HG03469 (cell line): ENCODE measurements around the gene GRK5.

ENCODE experiments used
- ATAC-seq: cut with Tn5 transposase; IDR thresholded peaks from one replicate; pipeline ENCODE4 v1.9.1; 2021; ENCODE audit warnings: mild to moderate bottlenecking, moderate library complexity, moderate number of reproducible peaks; ENCODE audit not compliant: unreplicated experiment

Gene GRK5

DNA sequence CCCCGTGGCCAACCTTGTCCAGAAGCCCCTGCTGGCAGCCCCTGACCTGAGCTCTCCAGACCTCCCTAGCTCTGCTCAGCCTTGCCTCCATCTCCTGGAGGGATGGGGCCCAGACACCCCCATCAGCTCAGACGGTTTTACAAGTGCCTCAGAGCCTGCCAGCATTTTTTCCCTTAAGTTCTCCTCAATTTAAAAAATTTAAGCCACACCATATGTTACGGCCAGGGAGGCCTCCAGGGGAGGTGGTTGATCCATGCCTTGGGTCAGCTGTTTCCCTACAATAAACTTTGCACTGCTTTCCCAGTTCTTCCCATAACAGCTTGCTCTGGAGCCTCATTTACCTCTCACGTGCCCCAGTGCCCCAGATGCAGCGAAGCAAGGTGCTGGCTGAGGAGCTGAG is 191.6 kb downstream of the GRK5 start:
- ATAC-seq: no peak

DNA sequence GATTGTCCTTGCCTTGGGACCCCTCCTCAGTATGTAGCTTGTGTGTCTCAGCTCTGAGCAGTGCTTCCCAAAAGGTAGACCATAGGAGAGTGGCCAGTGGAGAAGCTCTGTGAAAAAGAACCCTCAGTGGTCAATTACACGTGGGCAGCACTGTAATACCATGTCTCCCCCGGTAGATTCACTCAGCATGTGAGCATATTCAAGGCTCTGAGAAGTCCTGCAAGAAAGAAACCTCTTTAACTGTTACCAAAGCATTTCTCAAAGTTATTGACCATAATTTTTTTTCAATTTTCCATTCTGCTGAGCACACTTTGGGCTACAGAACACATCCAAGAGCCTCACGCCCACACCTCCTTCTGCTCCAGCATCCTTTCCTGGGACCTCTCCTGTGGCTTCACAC is 192.1 kb downstream of the GRK5 start:
- ATAC-seq: no peak

DNA sequence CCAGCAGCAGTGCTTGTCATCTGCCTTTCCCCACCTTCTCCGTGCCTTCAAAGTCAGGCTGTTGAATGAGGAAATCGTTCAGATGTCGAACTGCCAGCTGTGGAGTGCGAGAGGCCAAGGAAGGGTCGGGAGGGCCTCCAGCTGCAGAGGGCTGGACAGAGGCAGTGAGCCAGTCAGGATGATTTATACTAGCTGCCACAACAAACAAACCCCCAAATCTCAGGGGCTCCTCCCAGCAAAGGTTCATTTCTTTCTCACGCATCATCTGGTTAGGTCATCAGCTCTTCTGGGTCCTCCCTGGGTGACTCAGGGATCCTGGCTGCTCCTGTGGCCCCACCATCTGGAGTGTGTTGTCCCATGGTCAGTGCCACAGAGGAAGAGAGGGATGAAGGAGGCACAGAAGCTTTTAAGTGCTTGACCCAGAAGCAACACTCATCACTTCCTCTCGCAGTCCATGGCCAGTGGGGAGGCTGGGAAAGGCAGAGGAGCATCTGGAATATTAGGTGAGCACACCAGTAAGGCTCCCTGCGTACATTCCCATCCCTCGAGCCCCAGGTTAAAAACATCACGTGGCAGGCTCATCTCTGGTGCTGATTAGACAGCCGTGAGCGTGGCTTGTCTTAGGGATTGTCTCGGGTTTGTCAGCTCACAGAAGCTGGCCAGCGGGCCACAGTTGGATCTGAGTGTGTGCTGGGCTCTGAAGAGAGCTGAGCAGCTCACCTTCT is 194.5 kb downstream of the GRK5 start:
- ATAC-seq: no peak

DNA sequence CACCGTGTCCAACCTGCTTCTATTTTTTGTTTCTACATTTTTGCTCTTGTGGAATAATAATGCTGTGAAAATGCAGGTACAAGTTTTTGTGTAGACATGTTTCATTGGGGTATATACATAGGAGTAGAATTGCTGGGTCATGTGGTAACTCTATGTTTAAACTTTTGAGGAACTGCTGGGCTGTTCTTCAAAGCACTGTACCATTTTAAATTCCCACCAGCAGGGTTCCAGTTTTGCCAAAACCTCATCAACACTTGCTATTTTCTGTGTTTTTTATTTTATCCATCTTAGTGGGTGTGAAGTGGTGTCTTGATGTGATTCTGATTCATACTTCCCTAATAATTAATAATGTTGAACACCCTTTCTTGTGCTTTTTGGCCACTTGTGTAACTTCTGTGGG is 196.6 kb downstream of the GRK5 start:
- no peak for ATAC-seq

DNA sequence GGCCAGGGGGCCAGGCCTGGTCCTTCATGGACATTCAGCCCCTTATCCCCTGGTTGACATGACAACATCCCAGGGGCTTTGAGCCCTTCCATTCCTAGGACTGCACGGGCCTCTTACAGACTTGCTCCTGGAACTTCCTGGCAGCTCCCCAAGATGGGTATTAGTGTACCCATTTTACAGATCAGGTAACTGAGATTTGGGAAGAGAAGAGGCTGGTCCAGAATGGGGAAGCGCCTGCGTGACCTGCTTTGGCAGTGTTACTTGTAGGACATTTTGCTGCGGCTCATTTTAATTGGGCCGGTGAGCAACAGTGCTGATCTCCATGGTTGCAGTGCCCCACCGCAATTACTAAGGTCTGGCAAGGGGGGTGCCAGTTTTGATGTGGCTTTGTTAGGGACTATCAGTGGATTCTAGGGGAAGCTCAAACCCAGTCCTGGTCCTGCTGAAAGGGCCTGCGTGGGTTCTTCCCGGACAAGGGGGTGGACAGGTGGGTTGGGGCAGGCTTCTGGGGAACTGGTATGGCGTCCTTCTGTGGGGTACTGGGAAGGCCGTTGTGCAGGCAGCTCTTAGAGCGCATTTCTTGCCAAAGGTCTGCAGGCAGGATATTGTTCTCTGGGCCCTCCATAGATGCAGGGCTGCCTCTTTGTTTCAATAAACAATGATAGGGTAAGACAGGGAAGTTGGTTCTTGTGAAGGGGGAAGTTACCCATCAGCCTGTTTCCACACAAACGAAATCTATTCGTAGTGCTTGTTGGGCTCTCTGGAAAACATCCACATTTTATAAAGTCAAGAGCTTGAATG is 197.5 kb downstream of the GRK5 start:
- no peak for ATAC-seq

DNA sequence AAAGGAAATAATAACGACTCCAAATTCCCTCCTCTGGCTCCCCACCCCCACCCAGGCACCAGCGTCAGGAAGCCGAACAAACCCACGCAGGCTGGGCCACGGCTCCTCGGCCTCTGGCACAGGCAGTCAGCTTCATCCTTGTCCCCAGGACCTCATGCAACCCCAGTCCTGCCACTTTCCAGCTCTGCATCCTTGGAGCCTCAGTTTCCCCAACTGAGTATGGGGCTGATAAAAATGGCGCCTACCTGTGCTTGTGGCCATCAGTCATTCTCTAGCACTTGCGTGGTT is 198.1 kb downstream of the GRK5 start:
- ATAC-seq: no peak

DNA sequence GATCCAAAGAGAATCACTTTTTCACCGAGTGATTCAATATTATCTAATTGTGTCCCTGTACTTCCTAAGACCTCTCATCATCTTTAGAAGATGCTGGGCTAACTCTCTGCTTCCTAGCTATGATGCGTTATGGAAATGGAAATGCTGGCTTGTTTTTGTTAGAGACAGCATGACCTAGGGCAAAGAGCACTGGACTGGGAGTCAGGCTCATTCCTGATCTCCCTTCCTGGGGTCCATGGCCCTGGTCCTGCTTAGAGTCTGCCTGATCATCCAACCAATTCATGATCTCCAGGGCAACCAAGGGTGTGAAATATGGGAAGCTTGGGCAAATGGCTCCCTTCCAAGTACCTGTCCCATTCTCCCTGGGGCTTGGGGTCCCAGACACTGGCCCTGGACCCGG is 198.8 kb downstream of the GRK5 start:
- ATAC-seq: no peak

DNA sequence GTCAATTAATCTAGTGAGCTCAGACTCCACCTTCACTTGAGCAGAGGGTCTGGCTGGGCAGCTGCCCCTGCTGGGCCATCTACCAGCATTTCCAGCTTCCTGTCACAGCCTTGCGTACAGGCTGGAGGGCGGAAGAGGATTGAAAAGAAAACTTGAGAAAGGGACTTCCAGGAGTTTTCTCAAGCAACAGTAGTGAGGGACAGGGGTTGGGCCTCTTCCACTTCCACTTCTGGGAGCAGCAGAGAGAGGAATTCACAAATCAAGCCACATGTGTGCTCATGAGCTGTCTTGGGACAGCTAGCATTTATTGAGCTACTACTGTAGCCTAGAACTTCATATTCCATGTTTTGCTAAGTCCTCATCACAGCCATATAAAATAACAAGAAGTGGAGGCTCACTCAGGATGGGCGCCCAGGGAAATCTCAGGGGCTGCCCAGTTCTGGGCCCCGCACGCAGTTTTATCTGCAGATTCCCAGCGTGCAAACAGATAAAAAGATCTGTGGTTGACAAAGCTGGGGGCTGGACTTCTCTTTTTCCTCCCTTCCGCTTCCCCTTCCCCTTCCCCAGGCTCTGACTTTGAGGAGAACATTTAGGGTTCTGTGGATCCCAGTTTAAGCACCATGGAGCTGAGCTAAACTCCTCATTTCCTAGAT is 199.4 kb downstream of the GRK5 start:
- ATAC-seq: no peak

DNA sequence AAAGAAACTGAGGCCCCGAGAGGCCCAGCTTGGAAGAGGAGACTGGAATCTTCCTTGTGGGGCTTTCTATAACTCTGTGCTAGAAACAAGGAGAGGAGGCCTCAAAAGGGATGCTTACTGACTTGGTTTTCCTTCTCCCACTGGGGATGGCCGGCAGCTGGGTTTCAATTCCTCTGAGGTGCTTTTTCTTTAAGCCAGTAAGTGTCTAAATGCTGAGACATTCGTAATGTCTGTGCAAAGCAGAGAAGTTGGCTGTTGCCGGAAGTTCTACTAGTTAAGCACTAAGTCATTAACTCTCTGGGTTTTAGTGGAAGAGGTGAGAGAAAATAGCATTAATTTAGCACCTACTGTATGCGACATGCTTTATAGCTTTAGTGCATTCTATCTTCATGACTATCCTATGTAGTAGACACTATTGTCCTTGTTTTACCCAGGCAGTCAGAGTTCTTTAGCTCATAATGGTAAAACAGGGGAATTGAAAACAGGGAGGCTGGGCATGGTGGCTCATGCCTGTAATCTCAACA is 199.9 kb downstream of the GRK5 start:
- ATAC-seq: no peak

DNA sequence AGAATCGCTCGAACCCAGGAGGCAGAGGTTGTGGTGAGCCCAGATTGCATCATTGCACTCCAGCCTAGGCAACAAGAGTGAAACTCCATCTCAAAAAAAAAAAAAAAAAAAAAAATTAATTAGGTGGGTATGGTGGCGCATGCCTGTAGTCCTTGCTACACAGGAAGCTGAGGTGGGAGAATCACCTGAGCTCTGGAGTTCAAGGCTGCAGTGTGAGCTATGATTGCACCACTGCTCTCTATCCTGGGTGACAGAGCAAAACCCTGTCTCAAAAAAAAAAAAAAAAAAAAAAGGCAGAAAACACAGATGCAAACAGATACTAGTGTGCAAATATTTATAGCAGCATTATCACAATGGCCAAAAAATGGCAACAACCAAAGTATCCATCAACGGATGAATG is 200.7 kb downstream of the GRK5 start:
- ATAC-seq: no peak

DNA sequence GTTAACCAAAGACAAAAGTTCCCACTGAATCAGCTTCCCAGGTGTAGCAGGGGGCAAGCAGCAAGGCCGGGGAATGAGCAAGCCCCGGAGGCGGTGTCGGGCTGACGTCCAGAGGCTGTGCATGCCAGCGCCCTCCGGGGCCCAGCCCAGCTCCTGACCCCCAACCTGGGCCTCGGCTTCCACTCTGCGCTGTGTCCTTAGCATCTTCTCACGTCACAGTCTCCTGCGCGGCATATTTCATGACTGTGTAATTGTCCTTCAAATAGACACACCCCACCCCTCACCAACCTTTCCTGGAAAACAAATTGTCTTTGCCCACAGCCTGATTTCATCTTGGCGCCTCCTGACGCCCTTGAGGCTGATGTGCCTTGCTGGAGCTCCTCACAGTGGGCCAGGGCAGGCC is 201.6 kb downstream of the GRK5 start:
- ATAC-seq: no peak

DNA sequence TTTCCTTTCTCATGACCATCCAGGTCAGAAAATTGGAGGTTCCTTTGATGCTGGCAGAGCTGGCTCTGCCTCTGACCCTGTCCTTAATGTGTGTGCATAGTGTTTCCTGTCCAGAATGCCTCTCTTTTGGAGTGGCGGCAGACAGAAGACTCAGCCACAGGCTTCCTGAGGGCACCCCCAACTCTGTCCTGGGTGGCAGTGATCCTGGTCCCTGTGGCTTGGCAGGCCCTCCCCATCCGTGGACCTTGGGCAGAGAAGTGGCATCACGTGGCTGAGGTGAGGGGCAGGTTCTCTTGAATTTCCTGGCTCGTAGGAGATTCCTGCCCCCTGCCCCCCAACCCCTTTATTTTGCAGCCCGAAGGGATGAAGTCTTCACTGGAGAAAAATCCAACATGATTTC is 202.0 kb downstream of the GRK5 start:
- no peak for ATAC-seq

DNA sequence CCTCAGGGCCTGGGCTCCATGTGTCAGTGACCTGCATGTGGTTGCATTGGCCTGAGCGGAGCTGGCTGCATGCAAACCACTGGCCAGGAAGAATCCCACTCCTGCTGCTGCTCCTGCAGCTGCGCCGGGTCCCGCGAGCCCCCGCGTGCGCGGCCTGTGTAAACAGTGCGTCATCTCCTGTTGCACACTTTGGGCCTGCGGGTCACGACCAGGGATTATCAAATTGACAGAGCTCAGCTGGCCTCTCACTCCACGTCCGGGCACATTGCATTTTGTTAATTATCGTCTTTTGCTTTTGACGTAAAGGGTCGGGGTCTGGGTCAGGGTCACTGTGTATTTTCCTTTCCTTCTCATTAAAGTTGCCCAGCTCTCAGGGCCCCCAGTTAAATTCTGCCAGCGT is 202.5 kb downstream of the GRK5 start:
- no peak for ATAC-seq

DNA sequence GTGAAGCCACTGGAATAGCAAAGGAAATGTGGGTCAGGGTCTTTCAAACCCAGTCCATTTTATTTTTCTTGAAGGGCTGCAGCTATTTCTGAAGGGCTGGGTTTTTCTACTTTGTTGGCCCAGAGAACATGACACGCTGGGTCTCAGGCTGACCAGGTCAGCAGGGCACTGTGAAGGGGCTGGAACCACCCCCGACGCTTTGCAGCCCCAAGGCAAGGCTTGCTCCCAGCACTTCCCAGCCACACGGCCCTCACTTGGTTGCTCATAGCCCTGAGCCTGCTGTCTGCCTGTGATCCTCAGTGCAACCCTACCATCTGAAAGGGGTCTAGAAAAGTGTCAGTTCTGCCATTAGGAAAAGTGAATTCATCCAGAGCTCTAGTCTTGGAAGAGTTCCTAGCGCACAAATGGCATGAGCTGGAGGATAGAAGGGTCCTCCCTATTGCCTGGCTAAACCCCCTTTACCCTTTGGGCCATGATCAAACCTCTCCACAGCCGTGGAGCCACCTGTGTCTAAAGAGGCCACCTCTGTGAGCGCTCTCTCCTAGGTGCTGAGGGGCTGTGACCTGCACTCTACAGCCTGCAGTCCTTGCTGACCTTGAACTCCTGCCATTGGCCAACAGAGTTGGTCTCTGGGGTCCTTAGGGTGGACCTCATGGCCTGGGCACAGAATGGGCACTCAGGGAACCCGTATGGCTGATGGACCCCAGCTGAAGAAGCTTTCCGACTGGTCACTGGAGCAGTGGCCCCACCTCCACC is 203.2 kb downstream of the GRK5 start:
- no peak for ATAC-seq

DNA sequence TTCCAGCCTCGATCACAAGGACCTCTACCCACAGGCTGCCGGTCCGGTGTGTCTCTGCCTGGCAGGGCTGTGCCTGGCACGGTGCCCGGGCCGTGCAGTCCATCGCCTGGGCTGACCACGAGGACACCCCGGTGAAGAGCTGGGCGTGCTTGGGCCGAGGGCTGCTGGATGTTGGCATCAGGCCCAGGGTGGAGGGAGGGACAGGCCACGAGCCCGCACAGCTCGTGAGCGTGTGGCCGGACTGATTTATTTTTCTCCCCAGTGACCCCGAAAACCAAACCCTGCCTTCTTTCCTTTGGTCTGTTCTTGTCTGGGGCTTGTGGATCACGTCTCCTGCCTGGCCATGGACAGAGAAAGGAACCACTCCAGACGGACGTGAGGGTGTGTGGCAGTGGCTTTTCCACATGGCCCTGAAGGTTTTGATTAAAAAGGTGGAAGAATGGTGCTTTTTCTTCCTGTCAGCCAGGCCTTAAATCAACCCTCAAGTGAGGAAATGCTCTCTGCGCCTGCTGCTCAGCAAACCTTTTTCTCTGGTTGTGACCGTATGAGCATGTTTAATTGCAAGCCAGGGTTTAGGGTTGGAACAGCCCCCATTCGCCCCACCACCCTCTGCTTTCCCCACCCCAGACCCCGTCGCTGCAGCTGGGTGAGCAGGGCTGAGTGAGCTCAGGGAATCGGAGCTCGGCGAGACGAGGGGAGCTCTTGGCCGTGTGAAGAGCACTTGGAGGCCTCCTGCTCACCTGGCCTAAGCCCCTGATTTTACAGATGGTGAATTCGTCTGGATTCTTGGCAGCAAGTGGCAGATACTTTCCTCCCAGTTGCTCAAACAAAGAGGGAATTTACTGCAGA is 205.1 kb downstream of the GRK5 start:
- ATAC-seq: no peak

DNA sequence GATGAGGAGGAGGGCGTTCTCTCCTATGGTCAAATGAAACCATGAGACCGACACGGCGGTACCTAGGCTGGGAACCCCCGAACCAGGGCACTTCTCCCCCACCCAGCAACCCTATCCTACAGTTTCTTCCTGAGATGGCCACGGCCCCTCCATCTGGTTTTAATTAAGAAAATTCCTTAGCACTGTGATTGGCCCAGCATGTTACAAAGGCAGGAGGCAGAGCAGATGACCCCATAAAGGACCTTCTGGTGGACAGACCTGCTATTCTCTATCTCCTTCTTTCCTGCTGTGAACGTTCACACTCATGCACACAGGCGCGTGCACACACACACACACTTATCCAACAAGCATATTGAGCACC is 205.7 kb downstream of the GRK5 start:
- ATAC-seq: no peak

DNA sequence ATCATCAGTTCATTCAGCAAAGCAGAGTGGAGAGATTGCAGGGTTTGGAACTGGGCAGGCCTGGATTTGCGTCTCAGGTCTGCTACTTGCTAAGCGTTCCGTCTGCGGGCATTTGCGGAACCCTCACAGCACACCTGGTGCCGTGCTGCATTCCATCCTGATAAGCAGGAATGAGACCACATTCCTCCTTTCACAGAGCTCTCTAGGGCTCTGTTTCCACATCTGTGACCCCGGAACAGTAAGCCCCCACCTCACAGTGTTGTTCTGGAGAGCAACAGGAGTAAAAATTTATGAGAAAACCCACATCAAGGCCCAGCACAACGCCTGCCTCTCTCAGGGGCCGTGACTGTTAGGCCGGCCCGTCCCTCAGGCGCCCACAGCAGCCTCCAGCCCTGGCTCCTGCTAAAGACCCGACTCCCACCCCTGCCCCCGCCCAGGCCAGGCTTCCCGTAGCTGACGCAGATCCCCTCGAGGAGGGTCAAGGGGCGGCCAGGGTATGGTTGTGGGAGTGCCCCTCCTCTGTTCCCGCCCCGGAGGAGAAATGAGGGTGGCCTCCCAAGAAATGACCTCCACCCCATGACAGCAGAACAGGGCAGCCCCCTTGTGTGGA is 206.2 kb downstream of the GRK5 start:
- ATAC-seq: no peak

DNA sequence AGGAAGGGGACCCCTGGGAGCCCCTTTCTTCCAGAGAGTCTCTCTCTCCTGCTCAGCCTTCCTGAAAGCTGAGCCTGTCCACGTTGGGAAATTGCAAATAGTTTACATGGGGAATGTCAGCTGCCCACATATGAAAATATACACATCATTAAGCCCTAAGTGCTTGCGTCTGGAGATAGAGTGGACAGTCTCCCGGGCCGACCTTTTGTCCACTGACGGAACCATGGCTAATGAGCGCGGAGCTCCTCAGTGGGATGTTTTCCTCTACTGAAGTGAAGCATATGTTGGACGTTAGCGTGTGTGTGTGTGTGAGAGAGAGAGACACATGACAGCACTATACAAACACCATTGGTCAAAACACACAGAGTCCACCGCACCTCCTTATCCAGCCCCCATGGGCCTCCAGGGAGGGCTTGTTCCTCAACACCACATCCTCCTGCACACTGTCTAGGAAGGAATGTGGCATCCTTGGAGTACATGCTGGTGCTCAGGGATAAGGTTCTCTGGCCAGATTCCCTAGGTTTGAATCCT is 206.8 kb downstream of the GRK5 start:
- ATAC-seq: no peak

DNA sequence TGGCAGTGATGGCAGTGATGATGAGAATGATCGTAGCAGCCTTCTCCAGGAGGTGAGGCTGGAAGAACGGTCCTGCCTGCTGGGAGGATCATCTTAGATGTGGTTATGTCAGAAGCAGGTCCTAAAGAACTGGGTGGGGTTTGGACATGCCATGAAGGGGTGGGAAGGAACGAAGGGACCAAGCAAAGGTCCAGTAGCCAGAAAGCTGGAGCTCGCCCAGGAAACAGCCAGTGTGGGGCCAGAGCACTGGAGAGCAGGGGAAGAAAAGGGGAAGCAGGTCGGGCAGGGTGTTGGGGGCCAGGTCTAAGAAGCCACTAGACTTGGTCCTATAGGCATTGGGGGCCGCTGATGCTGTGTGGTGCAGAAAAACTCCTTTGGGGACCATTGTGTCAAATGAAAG is 207.8 kb downstream of the GRK5 start:
- no peak for ATAC-seq
